NT2/D1 (cell line): ENCODE measurements around the gene CDH22.

Experiments used
- SUZ12 ChIP-seq: IDR thresholded peaks from 2 replicates; pipeline ENCODE4 v1.6.1; 2011; ENCODE audit not compliant: insufficient read length, insufficient read depth; ENCODE audit errors: extremely low read depth
- YY1 ChIP-seq: IDR thresholded peaks from 2 replicates; pipeline ENCODE4 v1.6.1; 2011; ENCODE audit not compliant: insufficient read length, insufficient read depth

DNA sequence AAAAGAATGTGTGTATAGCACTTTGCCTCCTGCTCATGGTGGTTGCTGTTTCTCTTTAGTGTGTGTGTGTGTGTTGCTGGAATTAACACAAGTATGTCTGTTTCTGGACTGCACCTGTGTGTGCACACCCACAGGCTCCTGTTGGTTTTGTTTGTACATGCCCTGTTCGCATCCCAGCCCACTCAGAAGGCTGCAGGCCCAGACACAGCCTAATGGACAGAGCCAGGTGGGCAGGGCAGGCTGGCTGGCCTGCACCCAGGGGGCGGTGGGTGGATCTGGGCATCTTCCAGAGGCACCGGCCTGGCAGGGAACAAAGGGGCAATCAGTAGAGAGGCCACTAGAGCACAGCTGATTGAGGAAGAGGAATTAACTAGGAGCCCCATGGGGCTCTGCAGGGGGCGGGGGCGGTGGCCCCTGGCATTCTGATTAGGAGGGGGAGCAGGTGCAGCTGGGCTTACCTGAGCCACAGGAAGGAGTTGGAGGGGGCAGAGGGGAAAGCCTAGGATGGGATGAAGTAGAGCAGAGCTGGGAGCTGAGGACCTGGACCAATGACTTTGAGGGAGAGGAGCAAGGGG is 168.3 kb downstream of the CDH22 start:
- no peak for TF ChIP-seq YY1
- no peak for TF ChIP-seq SUZ12
